Measurements from ENCODE around the gene FAM110A. TPM values are rescaled to one million over a fixed set of nuclear protein-coding genes. Genes with fewer than 3 reads are reported as not detected.

The FAM110A gene
- total and polyA plus RNA-seq, 2 of the 8 experiments (the other 6 are each of a cell fraction or from before 2014, with no cell fraction given), result 10.1 to 10.9 TPM

- TF ChIP-seq CTBP2 (IDR thresholded peaks at IDR 0.05; ENCODE audit: borderline replicate concordance, insufficient read depth, insufficient read length, low read length) (no peak), SP1 (IDR thresholded peaks at IDR 0.05; ENCODE audit: low read depth, low read length) (no peak), TBP (IDR thresholded peaks at IDR 0.05; ENCODE audit: low read depth, low read length) (no peak)
Measured at GRCh38 chr20:836190-836589, 2.7 kb downstream of the FAM110A start (continued).
